H9 (cell line): Measurements from ENCODE around the gene OTOGL. TPM values are rescaled to one million over a fixed set of nuclear protein-coding genes. Genes with fewer than 3 reads are reported as not detected.
A peak's percentile ranks its signal among the peaks of the same experiment; 100 is the strongest.

Experiments used
- DNase-seq: peaks from one replicate; pipeline ENCODE4 v3.0.0-alpha.2; 2017
- H2AFZ ChIP-seq: one replicate; pipeline ENCODE4 v1.6.1; 2013; ENCODE audit warnings: mild to moderate bottlenecking, low read length, control low read depth, moderate library complexity
- H2AK5ac ChIP-seq: 2 replicates; pipeline ENCODE4 v1.6.1; 2013; ENCODE audit warnings: low read length, control low read depth, mixed read lengths; ENCODE audit not compliant: insufficient read length
- H2BK120ac ChIP-seq: one replicate; pipeline ENCODE4 v1.6.1; 2013; ENCODE audit warnings: low read depth, mild to moderate bottlenecking, low read length, control low read depth, inconsistent platforms; ENCODE audit not compliant: poor library complexity, severe bottlenecking
- H2BK12ac ChIP-seq: 2 replicates; pipeline ENCODE4 v1.6.1; 2013; ENCODE audit warnings: low read length, control low read depth, mixed read lengths, low read depth; ENCODE audit not compliant: insufficient read length
- H2BK15ac ChIP-seq: 2 replicates; pipeline ENCODE4 v1.6.1; 2013; ENCODE audit warnings: low read depth, low read length, control low read depth
- H2BK20ac ChIP-seq: one replicate; pipeline ENCODE4 v1.6.1; 2013; ENCODE audit warnings: low read depth, mild to moderate bottlenecking, low read length, control low read depth, inconsistent platforms; ENCODE audit not compliant: poor library complexity, severe bottlenecking
- H2BK5ac ChIP-seq: 2 replicates; pipeline ENCODE4 v1.6.1; 2013; ENCODE audit warnings: low read length, control low read depth, mixed read lengths; ENCODE audit not compliant: insufficient read length
- H3K14ac ChIP-seq: 2 replicates; pipeline ENCODE4 v1.6.1; 2013; ENCODE audit warnings: low read length, control low read depth; ENCODE audit not compliant: insufficient read depth
- H3K18ac ChIP-seq: 2 replicates; pipeline ENCODE4 v1.6.1; 2013; ENCODE audit warnings: low read depth, mild to moderate bottlenecking, mixed read lengths, low read length, control low read depth; ENCODE audit not compliant: insufficient read length
- H3K23ac ChIP-seq: 2 replicates; pipeline ENCODE4 v1.6.1; 2013; ENCODE audit warnings: low read length, control low read depth, mixed read lengths, low read depth; ENCODE audit not compliant: insufficient read length
- H3K23me2 ChIP-seq: 2 replicates; pipeline ENCODE4 v1.6.1; 2013; ENCODE audit warnings: low read depth, mild to moderate bottlenecking, mixed read lengths, low read length, control low read depth; ENCODE audit not compliant: insufficient read length, poor library complexity, severe bottlenecking
- H3K27ac ChIP-seq: 2 replicates; pipeline ENCODE4 v1.5.1; 2013; ENCODE audit warnings: low read length, control low read depth, mixed read lengths, low read depth; ENCODE audit not compliant: insufficient read length
- H3K27me3 ChIP-seq: 2 replicates; pipeline ENCODE4 v1.6.1; 2013; ENCODE audit warnings: low read length, control low read depth, inconsistent platforms; ENCODE audit not compliant: insufficient read depth
- H3K4ac ChIP-seq: 2 replicates; pipeline ENCODE4 v1.6.1; 2013; ENCODE audit warnings: low read depth, mild to moderate bottlenecking, control low read depth, inconsistent platforms, low read length, moderate library complexity
- H3K4me1 ChIP-seq: 2 replicates; pipeline ENCODE4 v1.6.1; 2013; ENCODE audit warnings: low read length, control low read depth, inconsistent platforms; ENCODE audit not compliant: insufficient read depth
- H3K4me2 ChIP-seq: 2 replicates; pipeline ENCODE4 v1.6.1; 2013; ENCODE audit warnings: low read length, control low read depth, mixed read lengths; ENCODE audit not compliant: insufficient read length, insufficient read depth
- H3K56ac ChIP-seq: 2 replicates; pipeline ENCODE4 v1.6.1; 2013; ENCODE audit warnings: low read depth, mild to moderate bottlenecking, mixed read lengths, low read length, control low read depth; ENCODE audit not compliant: insufficient read length
- H3K79me1 ChIP-seq: 2 replicates; pipeline ENCODE4 v1.6.1; 2013; ENCODE audit warnings: low read depth, mild to moderate bottlenecking, moderate library complexity, low read length, control low read depth, inconsistent platforms; ENCODE audit not compliant: insufficient read depth, poor library complexity, severe bottlenecking
- H3K79me2 ChIP-seq: 2 replicates; pipeline ENCODE4 v1.6.1; 2013; ENCODE audit warnings: low read length, control low read depth, inconsistent platforms; ENCODE audit not compliant: insufficient read depth
- H3K9ac ChIP-seq: 2 replicates; pipeline ENCODE4 v1.6.1; 2013; ENCODE audit warnings: low read length, control low read depth, mixed read lengths; ENCODE audit not compliant: insufficient read length; ENCODE audit errors: extremely low read depth
- H3K9me3 ChIP-seq: one replicate; pipeline ENCODE4 v1.6.1; 2013; ENCODE audit warnings: low read depth, low read length, inconsistent platforms; ENCODE audit not compliant: control insufficient read depth
- H3T11ph ChIP-seq: one replicate; pipeline ENCODE4 v1.6.1; 2013; ENCODE audit warnings: mild to moderate bottlenecking, low read length, control low read depth, inconsistent platforms
- H4K20me1 ChIP-seq: one replicate; pipeline ENCODE4 v1.6.1; 2013; ENCODE audit not compliant: control insufficient read depth, insufficient read length, insufficient read depth
- H4K5ac ChIP-seq: 2 replicates; pipeline ENCODE4 v1.6.1; 2013; ENCODE audit warnings: low read depth, mild to moderate bottlenecking, mixed read lengths, low read length, control low read depth; ENCODE audit not compliant: insufficient read length
- H4K8ac ChIP-seq: replicated peaks from 2 replicates; pipeline ENCODE4 v1.6.1; 2013; ENCODE audit warnings: low read length, control low read depth, mixed read lengths, low read depth; ENCODE audit not compliant: insufficient read length
- H4K91ac ChIP-seq: 2 replicates; pipeline ENCODE4 v1.6.1; 2013; ENCODE audit warnings: low read depth, mild to moderate bottlenecking, moderate library complexity, mixed read lengths, low read length, control low read depth; ENCODE audit not compliant: insufficient read length
- H3K27ac Mint-ChIP-seq, 3 experiments: 2 replicates in 2 of 3; 3 replicates in 1 of 3; pipeline ENCODE4 v1.8.0; 2020 to 2021; ENCODE audit warnings: mixed read lengths in 3 of 3, mild to moderate bottlenecking in 1 of 3, moderate library complexity in 1 of 3
- H3K27me3 Mint-ChIP-seq: 2 replicates; pipeline ENCODE4 v1.8.0; 2021; ENCODE audit warnings: low read depth, mild to moderate bottlenecking, moderate library complexity, mixed read lengths
- H3K36me3 Mint-ChIP-seq, 3 experiments: 2 replicates in 2 of 3; 3 replicates in 1 of 3; pipeline ENCODE4 v1.8.0; 2020 to 2021; ENCODE audit warnings: low read depth in 3 of 3, mixed read lengths in 3 of 3; ENCODE audit not compliant: insufficient read depth in 1 of 3
- H3K4me1 Mint-ChIP-seq, 2 experiments: 2 replicates each; pipeline ENCODE4 v1.8.0; 2020; ENCODE audit warnings: mixed read lengths in 2 of 2
- H3K4me3 Mint-ChIP-seq, 2 experiments: 2 replicates in 1 of 2; 3 replicates in 1 of 2; pipeline ENCODE4 v1.8.0; 2020 to 2021; ENCODE audit warnings: mild to moderate bottlenecking in 2 of 2, mixed read lengths in 2 of 2, moderate library complexity in 1 of 2
- H3K9me3 Mint-ChIP-seq, 2 experiments: 2 replicates in 1 of 2; 3 replicates in 1 of 2; pipeline ENCODE4 v1.8.0; 2020; ENCODE audit warnings: mild to moderate bottlenecking in 2 of 2, mixed read lengths in 2 of 2, moderate library complexity in 1 of 2
- WGBS: extraction: QIAGEN DNeasy Blood & Tissue Kit; methylation state at CpG from one replicate; pipeline ENCODE4 v1.1.7; 2013; ENCODE audit warnings: missing lambda C conversion rate, low lambda C conversion rate, mixed read lengths; ENCODE audit not compliant: insufficient read length; ENCODE audit errors: extremely low coverage; 5-methylcytosine and 5-hydroxymethylcytosine counted together
- total RNA-seq: library from RNA; stranded (reverse); gene quantifications from 2 replicates; pipeline ENCODE4 v1.2.1, GENCODE V29; 2021
- TF ChIP-seq, protein P1 (sequence below): fragments of 200-600 bp; sonication (generic); conservative IDR thresholded peaks from 3 replicates; pipeline ENCODE4 v1.8.0; 2021; ENCODE audit warnings: antibody characterized with exemption, mild to moderate bottlenecking

Gene OTOGL
- total RNA-seq, 1 experiment from 2014 or later, result 0.11 TPM

DNA sequence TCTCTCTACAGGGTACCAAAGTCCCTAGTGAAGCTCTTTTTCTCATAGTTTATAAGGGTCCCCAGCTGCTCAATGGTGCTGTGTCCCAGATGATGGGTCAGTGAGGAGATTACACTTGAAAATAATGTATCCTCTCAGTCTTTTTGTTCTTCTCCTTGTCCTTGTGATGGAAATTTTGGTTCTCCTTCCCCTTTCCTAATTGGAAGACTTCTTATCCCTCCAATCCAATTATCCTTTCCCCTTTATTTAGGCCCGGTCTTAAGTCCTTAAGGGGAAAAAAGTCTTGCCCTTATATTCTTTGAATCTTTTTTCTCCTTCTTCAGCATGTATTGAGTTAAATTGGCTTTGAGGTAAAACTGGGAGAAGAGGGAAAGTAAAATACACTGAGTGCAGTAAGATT is 218.6 kb downstream of the OTOGL start:
- H4K5ac ChIP-seq, result no peak overlapping the region
- no peak overlapping the region for H4K8ac ChIP-seq
- H2BK5ac ChIP-seq, result no peak overlapping the region
- H3K4me1 Mint-ChIP-seq, result peaks cover 42 to 44% of the 10 kb centered on the region in 2 experiments
- H3K4ac ChIP-seq, result no peak overlapping the region
- H4K20me1 ChIP-seq, result no peaks in the 10 kb centered on the region
- no peak overlapping the region for H3K4me2 ChIP-seq
- no peak overlapping the region for H4K91ac ChIP-seq
- no peak overlapping the region for H2BK20ac ChIP-seq
- no peaks in the 10 kb centered on the region for H3K27me3 Mint-ChIP-seq
- H3K9me3 Mint-ChIP-seq, result no peaks in the 10 kb centered on the region
- no peak overlapping the region for H2AK5ac ChIP-seq
- H3K56ac ChIP-seq, result no peak overlapping the region
- H3K27me3 ChIP-seq, result no peaks in the 10 kb centered on the region
- H2BK15ac ChIP-seq, result no peak overlapping the region
- H2AFZ ChIP-seq, result peak overlapping the region; percentile 62
- H2BK120ac ChIP-seq, result no peak overlapping the region
- no peak overlapping the region for H2BK12ac ChIP-seq
- no peaks in the 10 kb centered on the region for H3K36me3 Mint-ChIP-seq
- H3K23ac ChIP-seq, result no peak overlapping the region
- peaks cover 7% of the 10 kb centered on the region for H3K4me1 ChIP-seq
- H3K27ac ChIP-seq, result no peak overlapping the region
- H3K9ac ChIP-seq, result no peak overlapping the region
- no peaks in the 10 kb centered on the region for H3K23me2 ChIP-seq
- H3K27ac Mint-ChIP-seq, result peak overlapping the region in 2 of 3 experiments; percentile 39 to 86; a peak in 4 of 7 replicates
- H3K18ac ChIP-seq, result no peak overlapping the region
- H3K9me3 ChIP-seq, result no peaks in the 10 kb centered on the region
- no peak overlapping the region for H3T11ph ChIP-seq
- no peaks in the 10 kb centered on the region for H3K79me2 ChIP-seq
- no peak for DNase-seq
- H3K4me3 Mint-ChIP-seq, result no peak overlapping the region
- H3K79me1 ChIP-seq, result no peaks in the 10 kb centered on the region
- no peak overlapping the region for H3K14ac ChIP-seq
- WGBS, result no CpG with 5 or more reads among the region's 1 CpG
- TF ChIP-seq, protein P1, sequence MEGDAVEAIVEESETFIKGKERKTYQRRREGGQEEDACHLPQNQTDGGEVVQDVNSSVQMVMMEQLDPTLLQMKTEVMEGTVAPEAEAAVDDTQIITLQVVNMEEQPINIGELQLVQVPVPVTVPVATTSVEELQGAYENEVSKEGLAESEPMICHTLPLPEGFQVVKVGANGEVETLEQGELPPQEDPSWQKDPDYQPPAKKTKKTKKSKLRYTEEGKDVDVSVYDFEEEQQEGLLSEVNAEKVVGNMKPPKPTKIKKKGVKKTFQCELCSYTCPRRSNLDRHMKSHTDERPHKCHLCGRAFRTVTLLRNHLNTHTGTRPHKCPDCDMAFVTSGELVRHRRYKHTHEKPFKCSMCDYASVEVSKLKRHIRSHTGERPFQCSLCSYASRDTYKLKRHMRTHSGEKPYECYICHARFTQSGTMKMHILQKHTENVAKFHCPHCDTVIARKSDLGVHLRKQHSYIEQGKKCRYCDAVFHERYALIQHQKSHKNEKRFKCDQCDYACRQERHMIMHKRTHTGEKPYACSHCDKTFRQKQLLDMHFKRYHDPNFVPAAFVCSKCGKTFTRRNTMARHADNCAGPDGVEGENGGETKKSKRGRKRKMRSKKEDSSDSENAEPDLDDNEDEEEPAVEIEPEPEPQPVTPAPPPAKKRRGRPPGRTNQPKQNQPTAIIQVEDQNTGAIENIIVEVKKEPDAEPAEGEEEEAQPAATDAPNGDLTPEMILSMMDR, result no peak
